Prostate gland (tissue), 2 donors: ENCODE data around the gene LIM2.

Source experiments
- POLR2A ChIP-seq: fragments of 450-650 bp; IDR thresholded peaks from one replicate; pipeline ENCODE4 v1.6.1; 2016; ENCODE audit warnings: antibody characterized with exemption, mild to moderate bottlenecking
- TF ChIP-seq, protein P1 (sequence below), 4 experiments: fragments of 200-600 bp in 2 of 4; fragments of 450-650 bp in 2 of 4; sonication (generic) in 2 of 4; IDR thresholded peaks; 1 replicate in 3 of 4; 2 replicates in 1 of 4; pipeline ENCODE4 v1.5.1; 2016 to 2019; ENCODE audit warnings: antibody characterized with exemption in 4 of 4, mild to moderate bottlenecking in 2 of 4, moderate library complexity in 2 of 4

DNA sequence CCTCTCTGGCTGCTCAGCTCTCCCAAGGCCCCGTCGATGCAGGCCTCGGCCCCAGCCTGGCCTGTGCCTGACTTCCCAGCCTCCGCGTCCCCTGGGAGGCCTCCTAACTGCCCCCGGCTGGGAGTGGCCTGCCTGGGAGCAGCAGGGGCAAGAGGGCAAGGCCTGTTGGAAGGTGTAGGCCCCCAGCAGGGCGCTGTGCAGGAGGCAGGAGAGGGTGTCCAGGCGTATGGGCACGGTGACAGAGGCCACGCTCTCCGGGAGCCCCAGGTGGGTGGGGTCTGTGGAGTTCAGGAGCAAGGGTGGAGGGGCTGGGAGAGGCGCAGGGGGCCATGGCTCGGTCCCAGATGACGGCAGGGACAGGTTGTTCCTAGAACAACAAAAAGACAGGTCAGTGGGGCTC lies 1.4 kb upstream of the LIM2 start:
- TF ChIP-seq, protein P1, sequence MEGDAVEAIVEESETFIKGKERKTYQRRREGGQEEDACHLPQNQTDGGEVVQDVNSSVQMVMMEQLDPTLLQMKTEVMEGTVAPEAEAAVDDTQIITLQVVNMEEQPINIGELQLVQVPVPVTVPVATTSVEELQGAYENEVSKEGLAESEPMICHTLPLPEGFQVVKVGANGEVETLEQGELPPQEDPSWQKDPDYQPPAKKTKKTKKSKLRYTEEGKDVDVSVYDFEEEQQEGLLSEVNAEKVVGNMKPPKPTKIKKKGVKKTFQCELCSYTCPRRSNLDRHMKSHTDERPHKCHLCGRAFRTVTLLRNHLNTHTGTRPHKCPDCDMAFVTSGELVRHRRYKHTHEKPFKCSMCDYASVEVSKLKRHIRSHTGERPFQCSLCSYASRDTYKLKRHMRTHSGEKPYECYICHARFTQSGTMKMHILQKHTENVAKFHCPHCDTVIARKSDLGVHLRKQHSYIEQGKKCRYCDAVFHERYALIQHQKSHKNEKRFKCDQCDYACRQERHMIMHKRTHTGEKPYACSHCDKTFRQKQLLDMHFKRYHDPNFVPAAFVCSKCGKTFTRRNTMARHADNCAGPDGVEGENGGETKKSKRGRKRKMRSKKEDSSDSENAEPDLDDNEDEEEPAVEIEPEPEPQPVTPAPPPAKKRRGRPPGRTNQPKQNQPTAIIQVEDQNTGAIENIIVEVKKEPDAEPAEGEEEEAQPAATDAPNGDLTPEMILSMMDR (IDR thresholded peaks at IDR 0.05): no peak
- no peak for TF ChIP-seq POLR2A
